GM19328 (cell line): ENCODE data around the gene CTF1.
A peak's percentile ranks its signal among the peaks of the same experiment; 100 is the strongest.

Experiments used
- ATAC-seq: cut with Tn5 transposase; IDR thresholded peaks from one replicate; pipeline ENCODE4 v1.9.1; 2021; ENCODE audit warnings: mild to moderate bottlenecking, moderate library complexity; ENCODE audit not compliant: unreplicated experiment

The CTF1 gene

GRCh38 chr16:30904114-30904780 is 7.8 kb downstream of the CTF1 start:
- no peak for ATAC-seq

- no peak for ATAC-seq
These were observed 10.7 kb downstream of the CTF1 start for GRCh38 chr16:30907064-30907463.

GRCh38 chr16:30910427-30911029 is 14.1 kb downstream of the CTF1 start:
- ATAC-seq = no peak

GRCh38 chr16:30912794-30913412 is 16.5 kb downstream of the CTF1 start:
- ATAC-seq = no peak

GRCh38 chr16:30914830-30915229 is 18.4 kb downstream of the CTF1 start:
- ATAC-seq = no peak

GRCh38 chr16:30918614-30919013 is 22.2 kb downstream of the CTF1 start:
- no peak for ATAC-seq

GRCh38 chr16:30920891-30921290 is 24.5 kb downstream of the CTF1 start:
- no peak for ATAC-seq

GRCh38 chr16:30921459-30921747 is 25.0 kb downstream of the CTF1 start:
- ATAC-seq = no peak

- ATAC-seq = no peak
These were observed 25.5 kb downstream of the CTF1 start for GRCh38 chr16:30921748-30922419.

- ATAC-seq = peak; percentile 73
These were observed 26.1 kb downstream of the CTF1 start for GRCh38 chr16:30922420-30922959.

- peak; percentile 58 for ATAC-seq
These were observed 26.6 kb downstream of the CTF1 start for GRCh38 chr16:30922960-30923535.

GRCh38 chr16:30923554-30924075 is 27.2 kb downstream of the CTF1 start, which contains the start of gene FBXL19:
FBXL19 (plus strand) TSS chr16:30923572; CDS start chr16:30925755, 2,183 bp downstream.
- no peak for ATAC-seq

- no peak for ATAC-seq
These were observed 27.9 kb downstream of the CTF1 start for GRCh38 chr16:30924076-30924912.

GRCh38 chr16:30924913-30925631 is 28.7 kb downstream of the CTF1 start:
- ATAC-seq = no peak

- no peak for ATAC-seq
These were observed 29.2 kb downstream of the CTF1 start for GRCh38 chr16:30925632-30925987.

GRCh38 chr16:30925995-30926811 is 29.8 kb downstream of the CTF1 start:
- ATAC-seq = no peak

- no peak for ATAC-seq
These were observed 30.7 kb downstream of the CTF1 start for GRCh38 chr16:30926937-30927788.
